Endodermal cell (in vitro differentiated cells): Measurements from ENCODE around the gene CACNA1E. TPM values are rescaled to one million over a fixed set of nuclear protein-coding genes. Genes with fewer than 3 reads are reported as not detected.
"Not testable (repeated sequence)": the region's sequence is repeated elsewhere in the genome, so short reads cannot be mapped to it uniquely, and the experiment has no call there.

Source experiments
- DNase-seq: peaks from one replicate; pipeline ENCODE4 v3.0.0-alpha.2; 2017
- H3K27ac ChIP-seq: 2 replicates; pipeline ENCODE4 v1.5.1; 2013; ENCODE audit warnings: mild to moderate bottlenecking, low read depth, low read length, moderate library complexity
- H3K27me3 ChIP-seq: 2 replicates; pipeline ENCODE4 v1.6.1; 2013; ENCODE audit warnings: mild to moderate bottlenecking, low read length, moderate library complexity; ENCODE audit not compliant: insufficient read depth, control insufficient read depth, poor library complexity, severe bottlenecking
- H3K36me3 ChIP-seq: 2 replicates; pipeline ENCODE4 v1.7.0; 2013; ENCODE audit warnings: mild to moderate bottlenecking, low read length, moderate library complexity; ENCODE audit not compliant: control insufficient read depth, insufficient read depth
- H3K4me1 ChIP-seq: one replicate; pipeline ENCODE4 v1.7.0; 2013; ENCODE audit warnings: low read length; ENCODE audit not compliant: control insufficient read depth, insufficient read depth
- H3K4me3 ChIP-seq: 2 replicates; pipeline ENCODE4 v1.5.1; 2013; ENCODE audit warnings: mild to moderate bottlenecking, low read length, moderate library complexity
- H3K9ac ChIP-seq: 2 replicates; pipeline ENCODE4 v1.6.1; 2013; ENCODE audit warnings: mild to moderate bottlenecking, low read length, moderate library complexity; ENCODE audit not compliant: poor library complexity, severe bottlenecking; ENCODE audit errors: extremely low read depth
- H3K9me3 ChIP-seq: 2 replicates; pipeline ENCODE4 v1.6.1; 2013; ENCODE audit warnings: mild to moderate bottlenecking, low read length, moderate library complexity; ENCODE audit not compliant: control insufficient read depth
- H3K27ac Mint-ChIP-seq: 2 replicates; pipeline ENCODE4 v1.8.0; 2020; ENCODE audit warnings: mixed read lengths
- H3K27me3 Mint-ChIP-seq: 2 replicates; pipeline ENCODE4 v1.8.0; 2021; ENCODE audit warnings: mild to moderate bottlenecking, mixed read lengths; ENCODE audit not compliant: insufficient read depth
- H3K36me3 Mint-ChIP-seq: 2 replicates; pipeline ENCODE4 v1.8.0; 2020; ENCODE audit warnings: low read depth, mixed read lengths
- H3K4me1 Mint-ChIP-seq: 2 replicates; pipeline ENCODE4 v1.8.0; 2020; ENCODE audit warnings: mixed read lengths
- H3K4me3 Mint-ChIP-seq: 2 replicates; pipeline ENCODE4 v1.8.0; 2020; ENCODE audit warnings: mild to moderate bottlenecking, moderate library complexity, mixed read lengths
- H3K9me3 Mint-ChIP-seq: 2 replicates; pipeline ENCODE4 v1.8.0; 2020; ENCODE audit warnings: mild to moderate bottlenecking, mixed read lengths
- WGBS, 2 experiments: methylation state at CpG; one replicate each; pipeline versions ENCODE4 v1.1.5 to v1.1.7; 2013; ENCODE audit warnings: missing lambda C conversion rate in 2 of 2, mixed read lengths in 1 of 2; ENCODE audit not compliant: insufficient coverage in 1 of 2, insufficient read length in 1 of 2; 5-methylcytosine and 5-hydroxymethylcytosine counted together
- total RNA-seq, 2 donors: library from RNA; stranded (reverse); fragmentation: NEBNext Ultra II Directional in 1 of 2; extraction: Animal tissue kit (Norgen Biotek cat#: 25700) in 1 of 2; gene quantifications; 2 replicates in 1 of 2; 3 replicates in 1 of 2; pipeline ENCODE4 v1.2.1, GENCODE V29; 2021
- TF ChIP-seq, protein P1 (sequence below): fragments of 200-600 bp; sonication (generic); conservative IDR thresholded peaks from 2 replicates; pipeline ENCODE4 v1.5.0; 2021; ENCODE audit warnings: antibody characterized with exemption, mild to moderate bottlenecking

Gene CACNA1E
- total RNA-seq, 2 donors from 2014 or later, result 4.7 to 5.8 TPM

- no peak overlapping the region for H3K27ac ChIP-seq
- H3K36me3 ChIP-seq, result no peaks in the 10 kb centered on the region
- Mint-ChIP-seq H3K27ac (no peak overlapping the region), H3K9me3 (no peaks in the 10 kb centered on the region), H3K4me3 (no peak overlapping the region), H3K27me3 (peaks cover 8% of the 10 kb centered on the region), H3K4me1 (no peaks in the 10 kb centered on the region), H3K36me3 (no peaks in the 10 kb centered on the region)
- DNase-seq, result no peak
- no peak overlapping the region for H3K4me3 ChIP-seq
- no peaks in the 10 kb centered on the region for H3K9me3 ChIP-seq
- 91 to 93% methylated on average over 4 to 5 of the region's 5 CpGs for WGBS, 2 experiments
- no peaks in the 10 kb centered on the region for H3K4me1 ChIP-seq
- TF ChIP-seq, protein P1, sequence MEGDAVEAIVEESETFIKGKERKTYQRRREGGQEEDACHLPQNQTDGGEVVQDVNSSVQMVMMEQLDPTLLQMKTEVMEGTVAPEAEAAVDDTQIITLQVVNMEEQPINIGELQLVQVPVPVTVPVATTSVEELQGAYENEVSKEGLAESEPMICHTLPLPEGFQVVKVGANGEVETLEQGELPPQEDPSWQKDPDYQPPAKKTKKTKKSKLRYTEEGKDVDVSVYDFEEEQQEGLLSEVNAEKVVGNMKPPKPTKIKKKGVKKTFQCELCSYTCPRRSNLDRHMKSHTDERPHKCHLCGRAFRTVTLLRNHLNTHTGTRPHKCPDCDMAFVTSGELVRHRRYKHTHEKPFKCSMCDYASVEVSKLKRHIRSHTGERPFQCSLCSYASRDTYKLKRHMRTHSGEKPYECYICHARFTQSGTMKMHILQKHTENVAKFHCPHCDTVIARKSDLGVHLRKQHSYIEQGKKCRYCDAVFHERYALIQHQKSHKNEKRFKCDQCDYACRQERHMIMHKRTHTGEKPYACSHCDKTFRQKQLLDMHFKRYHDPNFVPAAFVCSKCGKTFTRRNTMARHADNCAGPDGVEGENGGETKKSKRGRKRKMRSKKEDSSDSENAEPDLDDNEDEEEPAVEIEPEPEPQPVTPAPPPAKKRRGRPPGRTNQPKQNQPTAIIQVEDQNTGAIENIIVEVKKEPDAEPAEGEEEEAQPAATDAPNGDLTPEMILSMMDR, result no peak
- H3K9ac ChIP-seq, result no peak overlapping the region
- peaks cover 6% of the 10 kb centered on the region for H3K27me3 ChIP-seq
Measured at GRCh38 chr1:181846001-181846645, 362.8 kb downstream of the CACNA1E start.

GRCh38 chr1:181846681-181847080, 363.4 kb downstream of the CACNA1E start:
- Histone ChIP-seq H3K4me1 (no peaks in the 10 kb centered on the region), H3K36me3 (no peaks in the 10 kb centered on the region), H3K9me3 (no peaks in the 10 kb centered on the region), H3K9ac (no peak overlapping the region), H3K4me3 (no peak overlapping the region), H3K27ac (no peak overlapping the region), H3K27me3 (peaks cover 6% of the 10 kb centered on the region)
- TF ChIP-seq, protein P1, result no peak
- Mint-ChIP-seq H3K27ac (no peak overlapping the region), H3K4me3 (no peak overlapping the region), H3K9me3 (no peaks in the 10 kb centered on the region), H3K4me1 (no peaks in the 10 kb centered on the region), H3K36me3 (no peaks in the 10 kb centered on the region), H3K27me3 (peaks cover 8% of the 10 kb centered on the region)
- no peak for DNase-seq

DNA sequence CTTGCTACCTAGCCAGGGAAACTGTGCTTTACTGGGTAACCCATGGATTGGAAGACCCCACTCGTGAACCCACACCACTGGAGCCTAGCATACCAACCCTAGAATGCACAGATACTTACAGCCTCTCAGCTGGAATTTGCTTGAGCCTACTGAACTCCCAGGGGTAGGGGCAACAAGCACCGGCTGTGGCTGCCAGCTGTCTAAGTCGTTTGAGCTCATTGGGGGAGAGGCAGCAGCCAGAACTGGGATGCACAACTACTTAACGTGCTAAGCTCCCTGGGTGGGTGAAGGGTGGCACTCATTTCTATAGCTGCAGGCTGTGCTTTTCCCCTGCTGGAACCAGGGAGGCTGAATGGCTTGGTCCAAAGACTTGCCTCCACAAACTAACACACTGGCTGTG, 365.8 kb downstream of the CACNA1E start:
- Mint-ChIP-seq H3K9me3 (peaks cover 9% of the 10 kb centered on the region), H3K4me3 (no peak overlapping the region), H3K27me3 (peaks cover 8% of the 10 kb centered on the region), H3K36me3 (no peaks in the 10 kb centered on the region), H3K27ac (no peak overlapping the region), H3K4me1 (no peaks in the 10 kb centered on the region)
- H3K27me3 ChIP-seq, result peaks cover 6% of the 10 kb centered on the region
- no peak for DNase-seq
- H3K9me3 ChIP-seq, result no peaks in the 10 kb centered on the region
- no peaks in the 10 kb centered on the region for H3K4me1 ChIP-seq
- WGBS, 2 experiments, result 82 to 94% methylated on average over 3 to 4 of the region's 4 CpGs
- no peaks in the 10 kb centered on the region for H3K36me3 ChIP-seq
- TF ChIP-seq, protein P1, result no peak
- no peak overlapping the region for H3K27ac ChIP-seq
- H3K4me3 ChIP-seq, result no peak overlapping the region
- H3K9ac ChIP-seq, result no peak overlapping the region

DNA sequence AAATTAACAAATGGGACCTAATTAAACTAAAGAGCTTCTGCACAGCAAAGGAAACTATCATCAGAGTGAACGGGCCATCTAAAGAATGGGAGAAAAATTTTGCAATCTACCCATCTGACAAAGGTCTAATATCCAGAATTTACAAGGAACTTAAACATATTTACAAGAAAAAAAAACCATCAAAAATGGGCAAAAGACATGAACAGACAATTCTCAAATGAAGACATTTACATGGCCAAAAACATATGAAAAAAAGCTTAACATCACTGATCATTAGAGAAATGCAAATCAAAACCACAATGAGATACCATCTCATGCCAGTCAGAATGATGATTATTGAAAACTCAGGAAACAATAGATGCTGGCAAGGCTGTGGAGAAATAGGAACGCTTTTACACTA, 370.9 kb downstream of the CACNA1E start:
- H3K27me3 ChIP-seq, H3K4me1 ChIP-seq, H3K27me3 Mint-ChIP-seq, H3K4me3 Mint-ChIP-seq, H3K9me3 ChIP-seq, H3K9ac ChIP-seq, DNase-seq, H3K27ac ChIP-seq, H3K4me1 Mint-ChIP-seq, H3K4me3 ChIP-seq, H3K36me3 Mint-ChIP-seq, H3K36me3 ChIP-seq, H3K27ac Mint-ChIP-seq: not testable (repeated sequence)
- WGBS, 2 experiments, result 83 to 85% methylated on average over 2 of the region's 2 CpGs
- peaks cover 15% of the 10 kb centered on the region for H3K9me3 Mint-ChIP-seq
